Astrocyte (in vitro differentiated cells and primary cell): ENCODE results near the gene PDCD1.

ENCODE experiments used
- EZH2 ChIP-seq: IDR thresholded peaks from 2 replicates; pipeline ENCODE4 v1.6.1; 2012; ENCODE audit warnings: mild to moderate bottlenecking, low read length, inconsistent platforms; ENCODE audit not compliant: insufficient read depth
- TF ChIP-seq, protein P1 (sequence below): IDR thresholded peaks from 2 replicates; pipeline ENCODE4 v1.5.1; 2011; ENCODE audit warnings: low read depth, mild to moderate bottlenecking, inconsistent platforms, low read length, moderate library complexity; ENCODE audit not compliant: insufficient read depth

DNA sequence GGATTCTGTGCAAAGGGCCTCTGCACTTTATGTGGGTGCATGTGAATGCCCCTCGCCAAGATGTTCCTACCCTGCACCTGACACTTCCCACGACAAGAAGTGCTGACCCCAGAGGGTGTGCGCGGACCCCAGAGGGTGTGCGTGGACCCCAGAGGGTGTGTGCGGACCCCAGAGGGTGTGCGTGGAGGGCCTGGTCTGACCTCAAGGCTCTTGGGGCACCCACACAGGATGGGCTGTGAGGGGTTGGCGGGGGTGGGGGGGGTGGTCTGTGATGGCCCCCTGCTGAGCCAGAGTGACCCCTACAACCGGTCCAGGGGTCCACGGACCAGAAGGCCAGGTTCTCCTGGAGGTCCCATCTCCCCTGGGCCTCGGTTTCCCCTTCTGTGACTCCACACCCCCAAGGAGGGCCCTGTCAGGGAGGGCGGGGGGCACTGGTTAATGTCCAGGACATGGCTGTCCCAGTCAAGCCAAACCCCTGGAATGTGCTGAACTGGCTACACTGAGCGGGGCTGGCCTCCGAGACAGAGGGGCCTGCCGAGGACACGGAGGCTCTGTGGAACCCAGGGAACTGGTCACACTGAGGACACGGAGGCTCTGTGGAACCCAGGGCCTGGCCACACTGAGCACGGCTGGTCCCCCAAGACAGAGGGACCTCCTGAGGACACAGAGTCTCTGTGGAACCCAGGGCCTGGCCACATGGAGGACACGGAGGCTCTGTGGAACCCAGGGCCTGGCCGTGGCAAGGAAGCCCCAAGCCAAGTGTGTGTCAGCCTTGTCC lies 46.6 kb downstream of the PDCD1 start:
- TF ChIP-seq EZH2 = no peak
- TF ChIP-seq, protein P1, sequence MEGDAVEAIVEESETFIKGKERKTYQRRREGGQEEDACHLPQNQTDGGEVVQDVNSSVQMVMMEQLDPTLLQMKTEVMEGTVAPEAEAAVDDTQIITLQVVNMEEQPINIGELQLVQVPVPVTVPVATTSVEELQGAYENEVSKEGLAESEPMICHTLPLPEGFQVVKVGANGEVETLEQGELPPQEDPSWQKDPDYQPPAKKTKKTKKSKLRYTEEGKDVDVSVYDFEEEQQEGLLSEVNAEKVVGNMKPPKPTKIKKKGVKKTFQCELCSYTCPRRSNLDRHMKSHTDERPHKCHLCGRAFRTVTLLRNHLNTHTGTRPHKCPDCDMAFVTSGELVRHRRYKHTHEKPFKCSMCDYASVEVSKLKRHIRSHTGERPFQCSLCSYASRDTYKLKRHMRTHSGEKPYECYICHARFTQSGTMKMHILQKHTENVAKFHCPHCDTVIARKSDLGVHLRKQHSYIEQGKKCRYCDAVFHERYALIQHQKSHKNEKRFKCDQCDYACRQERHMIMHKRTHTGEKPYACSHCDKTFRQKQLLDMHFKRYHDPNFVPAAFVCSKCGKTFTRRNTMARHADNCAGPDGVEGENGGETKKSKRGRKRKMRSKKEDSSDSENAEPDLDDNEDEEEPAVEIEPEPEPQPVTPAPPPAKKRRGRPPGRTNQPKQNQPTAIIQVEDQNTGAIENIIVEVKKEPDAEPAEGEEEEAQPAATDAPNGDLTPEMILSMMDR = no peak
